WTC11 (cell line): Measurements from ENCODE around the gene GSK3B. TPM values are rescaled to one million over a fixed set of nuclear protein-coding genes. Genes with fewer than 3 reads are reported as not detected.

Experiments used
- ATAC-seq: fragments of 200-7000 bp; cut with Tn5 transposase; 2 replicates; pipeline ENCODE4 v1.10.0; 2021; ENCODE audit warnings: mild to moderate bottlenecking, moderate library complexity
- CTCF ChIA-PET: fragments of 300-600 bp; sonication (Branson Sonifier 250); formaldehyde crosslinking; loops from one replicate; lab custom pipeline; 2021; ENCODE audit warnings: antibody characterized with exemption; lab: Charles Lee
- POLR2A ChIA-PET: fragments of 350-600 bp; sonication (Branson Sonifier 250); formaldehyde crosslinking; loops from one replicate; lab custom pipeline; 2021; ENCODE audit warnings: antibody characterized with exemption; lab: Charles Lee
- DNase-seq: peaks from one replicate; pipeline ENCODE4 v3.0.0; 2021; ENCODE audit warnings: low spot score
- H3K27ac Mint-ChIP-seq: 2 replicates; pipeline ENCODE4 v1.8.0; 2021; ENCODE audit warnings: mixed read lengths
- H3K27me3 Mint-ChIP-seq: 2 replicates; pipeline ENCODE4 v1.8.0; 2021; ENCODE audit warnings: low read depth, mild to moderate bottlenecking, moderate library complexity, mixed read lengths
- H3K36me3 Mint-ChIP-seq: 2 replicates; pipeline ENCODE4 v1.8.0; 2021; ENCODE audit warnings: mixed read lengths
- H3K4me1 Mint-ChIP-seq: 2 replicates; pipeline ENCODE4 v1.8.0; 2022; ENCODE audit warnings: mixed read lengths
- H3K4me3 Mint-ChIP-seq: 2 replicates; pipeline ENCODE4 v1.8.0; 2021; ENCODE audit warnings: mild to moderate bottlenecking, moderate library complexity, mixed read lengths
- H3K9me3 Mint-ChIP-seq: 2 replicates; pipeline ENCODE4 v1.8.0; 2021; ENCODE audit warnings: mixed read lengths
- ATF2 ChIP-seq: sonication (generic); formaldehyde crosslinking; IDR thresholded peaks from 2 replicates; pipeline ENCODE4 v1.8.1; 2022; ENCODE audit warnings: low read depth, missing genetic modification reagents, borderline replicate concordance
- ATF3 ChIP-seq: sonication (generic); formaldehyde crosslinking; conservative IDR thresholded peaks from 2 replicates; pipeline ENCODE4 v1.8.1; 2022; ENCODE audit warnings: mild to moderate bottlenecking, missing genetic modification reagents
- CBFB ChIP-seq: sonication (generic); formaldehyde crosslinking; IDR thresholded peaks from 2 replicates; pipeline ENCODE4 v1.8.1; 2022; ENCODE audit warnings: mild to moderate bottlenecking, low read depth, missing genetic modification reagents
- CDX4 ChIP-seq: fragments of 250-450 bp; sonication (Bioruptor Pico); IDR thresholded peaks from 2 replicates; pipeline ENCODE4 v1.9.0; 2021; ENCODE audit warnings: moderate library complexity, mild to moderate bottlenecking, inconsistent platforms, borderline replicate concordance
- E2F4 ChIP-seq: sonication (generic); formaldehyde crosslinking; IDR thresholded peaks from 2 replicates; pipeline ENCODE4 v1.8.1; 2022; ENCODE audit warnings: low read depth, mild to moderate bottlenecking, moderate library complexity, missing genetic modification reagents, borderline replicate concordance
- E2F5 ChIP-seq: sonication (generic); formaldehyde crosslinking; IDR thresholded peaks from 2 replicates; pipeline ENCODE4 v1.8.1; 2022; ENCODE audit warnings: mild to moderate bottlenecking, moderate library complexity, missing genetic modification reagents
- EMX1 ChIP-seq: fragments of 250-450 bp; sonication (Bioruptor Pico); IDR thresholded peaks from 2 replicates; pipeline ENCODE4 v1.8.0; 2021; ENCODE audit warnings: mild to moderate bottlenecking
- IRF2 ChIP-seq: sonication (generic); formaldehyde crosslinking; IDR thresholded peaks from 2 replicates; pipeline ENCODE4 v1.8.0; 2022; ENCODE audit warnings: low read depth, missing genetic modification reagents, borderline replicate concordance
- NFE2L1 ChIP-seq: sonication (generic); formaldehyde crosslinking; IDR thresholded peaks from 2 replicates; pipeline ENCODE4 v1.8.1; 2023; ENCODE audit warnings: missing genetic modification reagents
- NR2C2 ChIP-seq: sonication (generic); formaldehyde crosslinking; IDR thresholded peaks from 2 replicates; pipeline ENCODE4 v1.8.0; 2022; ENCODE audit warnings: mild to moderate bottlenecking, missing genetic modification reagents
- OVOL2 ChIP-seq: fragments of 250-450 bp; sonication (Bioruptor Pico); IDR thresholded peaks from 2 replicates; pipeline ENCODE4 v1.9.0; 2021; ENCODE audit warnings: mild to moderate bottlenecking, borderline replicate concordance
- SMAD4 ChIP-seq: sonication (generic); formaldehyde crosslinking; IDR thresholded peaks from 2 replicates; pipeline ENCODE4 v1.8.0; 2022; ENCODE audit warnings: mild to moderate bottlenecking, missing genetic modification reagents
- STAT6 ChIP-seq: sonication (generic); formaldehyde crosslinking; conservative IDR thresholded peaks from 2 replicates; pipeline ENCODE4 v1.8.1; 2023; ENCODE audit warnings: mild to moderate bottlenecking, low read depth, missing genetic modification reagents, moderate library complexity
- ZBTB43 ChIP-seq: sonication (generic); formaldehyde crosslinking; IDR thresholded peaks from 2 replicates; pipeline ENCODE4 v1.8.1; 2023; ENCODE audit warnings: mild to moderate bottlenecking, missing genetic modification reagents
- ZMAT4 ChIP-seq: fragments of 250-450 bp; sonication (Bioruptor Pico); IDR thresholded peaks from 2 replicates; pipeline ENCODE4 v1.9.0; 2021; ENCODE audit warnings: mild to moderate bottlenecking
- ZNF219 ChIP-seq: sonication (generic); formaldehyde crosslinking; IDR thresholded peaks from 2 replicates; pipeline ENCODE4 v1.8.0; 2023; ENCODE audit warnings: missing genetic modification reagents, mild to moderate bottlenecking, borderline replicate concordance
- ZNF416 ChIP-seq: fragments of 250-450 bp; sonication (Bioruptor Pico); IDR thresholded peaks from 2 replicates; pipeline ENCODE4 v1.9.0; 2021; ENCODE audit warnings: mild to moderate bottlenecking, inconsistent platforms
- ZNF423 ChIP-seq: fragments of 250-450 bp; sonication (Bioruptor Pico); IDR thresholded peaks from 2 replicates; pipeline ENCODE4 v2.1.2; 2022; ENCODE audit warnings: mild to moderate bottlenecking, moderate library complexity
- total RNA-seq: library from RNA; stranded (reverse); gene quantifications from 3 replicates; pipeline ENCODE4 v1.2.3, GENCODE V29; 2021

Gene GSK3B
- total RNA-seq, 1 experiment from 2014 or later = 48.9 TPM

- H3K9me3 Mint-ChIP-seq = no peaks in the 10 kb centered on the region
- no peak for ATAC-seq
- H3K36me3 Mint-ChIP-seq = no peaks in the 10 kb centered on the region
- H3K27me3 Mint-ChIP-seq = no peaks in the 10 kb centered on the region
- ChIA-PET POLR2A (no interaction called here), CTCF (interaction anchor here (0.8 kb wide), 1 partner anchor 40 kb away, joined by 3 read pairs; no protein-coding TSS in a partner anchor)
- no peak overlapping the region for H3K4me3 Mint-ChIP-seq
- DNase-seq = no peak
- no peak overlapping the region for H3K27ac Mint-ChIP-seq
- TF ChIP-seq OVOL2 (CRISPR knock-in tag) (no peak), ZNF416 (CRISPR knock-in tag) (no peak), IRF2 (CRISPR knock-in tag) (no peak), STAT6 (no peak), ZNF219 (CRISPR knock-in tag) (no peak), ZBTB43 (CRISPR knock-in tag) (no peak), E2F4 (CRISPR knock-in tag) (no peak), NR2C2 (CRISPR knock-in tag) (no peak), ATF2 (CRISPR knock-in tag) (no peak), SMAD4 (CRISPR knock-in tag) (no peak), E2F5 (CRISPR knock-in tag) (no peak), ZMAT4 (CRISPR knock-in tag) (no peak), NFE2L1 (CRISPR knock-in tag) (no peak), EMX1 (CRISPR knock-in tag) (no peak), CDX4 (CRISPR knock-in tag) (no peak), ATF3 (CRISPR knock-in tag) (no peak), ZNF423 (CRISPR knock-in tag) (no peak), CBFB (CRISPR knock-in tag) (no peak)
- H3K4me1 Mint-ChIP-seq = no peaks in the 10 kb centered on the region
Measured at GRCh38 chr3:119783255-119783654, 311.0 kb downstream of the GSK3B start.
